Tibial nerve (tissue), 4 donors: ENCODE measurements around the gene OCIAD2. TPM values are rescaled to one million over a fixed set of nuclear protein-coding genes. Genes with fewer than 3 reads are reported as not detected.

Experiments used
- DNase-seq, 2 donors: peaks; one replicate each; pipeline ENCODE4 v3.0.0-alpha.2; 2019; ENCODE audit warnings: low spot score in 2 of 2
- H3K27ac ChIP-seq, 4 donors: fragments of 200-600 bp; sonication (generic) in 3 of 4; one replicate each; pipeline ENCODE4 v1.5.1; 2017 to 2019; ENCODE audit warnings: mild to moderate bottlenecking in 1 of 4
- H3K27me3 ChIP-seq, 2 donors: fragments of 200-600 bp; sonication (generic) in 1 of 2; one replicate each; pipeline versions ENCODE4 v1.5.1 to v1.6.0; 2017 to 2019
- H3K36me3 ChIP-seq, 3 donors: fragments of 200-600 bp; sonication (generic); one replicate each; pipeline ENCODE4 v1.5.1; 2018 to 2019
- H3K4me1 ChIP-seq, 4 donors: fragments of 200-600 bp; sonication (generic) in 3 of 4; one replicate each; pipeline ENCODE4 v1.5.1; 2017 to 2019
- H3K4me3 ChIP-seq, 4 donors: fragments of 200-600 bp; sonication (generic) in 3 of 4; one replicate each; pipeline ENCODE4 v1.5.1; 2017 to 2019; ENCODE audit warnings: mild to moderate bottlenecking in 1 of 4, moderate library complexity in 1 of 4
- H3K9me3 ChIP-seq, 4 donors: fragments of 200-600 bp; sonication (generic) in 3 of 4; one replicate each; pipeline ENCODE4 v1.5.1; 2017 to 2019
- EP300 ChIP-seq, 2 donors: sonication (generic); formaldehyde crosslinking; IDR thresholded peaks; one replicate each; pipeline ENCODE4 v1.6.1; 2017; ENCODE audit warnings: antibody characterized with exemption in 2 of 2, mild to moderate bottlenecking in 1 of 2
- POLR2A ChIP-seq, 2 donors: fragments of 450-650 bp; IDR thresholded peaks; one replicate each; pipeline ENCODE4 v1.6.1; 2017; ENCODE audit warnings: antibody characterized with exemption in 2 of 2, mild to moderate bottlenecking in 2 of 2, moderate library complexity in 2 of 2
- WGBS, 2 donors: methylation state at CpG; one replicate each; pipeline ENCODE4 v1.1.5; 2018; 5-methylcytosine and 5-hydroxymethylcytosine counted together
- total RNA-seq, 4 donors: library from RNA; depleted of rRNA; stranded (reverse); fragments of >200 nt; gene quantifications; one replicate each; pipeline ENCODE4 v1.1.0, GENCODE V29; 2016
- TF ChIP-seq, protein P1 (sequence below), 5 experiments: fragments of 200-600 bp in 3 of 5; fragments of 450-650 bp in 2 of 5; sonication (generic) in 3 of 5; IDR thresholded peaks; one replicate each; pipeline ENCODE4 v1.5.1; 2016 to 2019; ENCODE audit warnings: antibody characterized with exemption in 5 of 5, mild to moderate bottlenecking in 3 of 5, moderate library complexity in 2 of 5

OCIAD2 gene
- total RNA-seq, 4 donors from 2014 or later: 0.84 to 5.1 (median 2.9) TPM

DNA sequence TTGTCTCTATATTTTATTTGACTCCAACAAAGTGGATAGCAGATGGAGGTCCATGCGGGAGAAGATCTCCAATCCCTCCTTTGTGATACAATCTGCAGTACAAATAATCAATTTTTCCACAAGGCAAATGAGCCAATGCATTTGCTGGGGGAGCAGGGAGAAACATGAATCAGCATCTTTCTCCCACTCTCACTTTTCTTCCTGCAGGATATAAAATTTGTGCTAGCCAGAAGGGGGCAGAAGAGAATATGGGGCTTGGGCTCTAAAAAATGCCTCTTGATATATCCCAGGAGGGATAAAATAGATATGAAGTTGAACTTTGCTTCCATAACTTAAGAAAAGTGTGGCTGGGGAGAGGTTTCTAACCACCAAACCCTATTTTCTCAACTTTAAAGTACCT is 41.2 kb upstream of the OCIAD2 start:
- Histone ChIP-seq H3K27me3 (no peaks in the 10 kb centered on the region), H3K4me3 (no peak overlapping the region), H3K36me3 (no peaks in the 10 kb centered on the region), H3K27ac (no peak overlapping the region), H3K9me3 (peaks cover 0 to 3% (median 0%) of the 10 kb centered on the region in 4 donors), H3K4me1 (no peaks in the 10 kb centered on the region)
- WGBS, 2 donors: 89 to 98% methylated on average over 1 of the region's 1 CpG
- DNase-seq: no peak
- TF ChIP-seq POLR2A (IDR thresholded peaks at IDR 0.05) (no peak), EP300 (IDR thresholded peaks at IDR 0.05) (no peak)
- TF ChIP-seq, protein P1, sequence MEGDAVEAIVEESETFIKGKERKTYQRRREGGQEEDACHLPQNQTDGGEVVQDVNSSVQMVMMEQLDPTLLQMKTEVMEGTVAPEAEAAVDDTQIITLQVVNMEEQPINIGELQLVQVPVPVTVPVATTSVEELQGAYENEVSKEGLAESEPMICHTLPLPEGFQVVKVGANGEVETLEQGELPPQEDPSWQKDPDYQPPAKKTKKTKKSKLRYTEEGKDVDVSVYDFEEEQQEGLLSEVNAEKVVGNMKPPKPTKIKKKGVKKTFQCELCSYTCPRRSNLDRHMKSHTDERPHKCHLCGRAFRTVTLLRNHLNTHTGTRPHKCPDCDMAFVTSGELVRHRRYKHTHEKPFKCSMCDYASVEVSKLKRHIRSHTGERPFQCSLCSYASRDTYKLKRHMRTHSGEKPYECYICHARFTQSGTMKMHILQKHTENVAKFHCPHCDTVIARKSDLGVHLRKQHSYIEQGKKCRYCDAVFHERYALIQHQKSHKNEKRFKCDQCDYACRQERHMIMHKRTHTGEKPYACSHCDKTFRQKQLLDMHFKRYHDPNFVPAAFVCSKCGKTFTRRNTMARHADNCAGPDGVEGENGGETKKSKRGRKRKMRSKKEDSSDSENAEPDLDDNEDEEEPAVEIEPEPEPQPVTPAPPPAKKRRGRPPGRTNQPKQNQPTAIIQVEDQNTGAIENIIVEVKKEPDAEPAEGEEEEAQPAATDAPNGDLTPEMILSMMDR (IDR thresholded peaks at IDR 0.05): no peak

DNA sequence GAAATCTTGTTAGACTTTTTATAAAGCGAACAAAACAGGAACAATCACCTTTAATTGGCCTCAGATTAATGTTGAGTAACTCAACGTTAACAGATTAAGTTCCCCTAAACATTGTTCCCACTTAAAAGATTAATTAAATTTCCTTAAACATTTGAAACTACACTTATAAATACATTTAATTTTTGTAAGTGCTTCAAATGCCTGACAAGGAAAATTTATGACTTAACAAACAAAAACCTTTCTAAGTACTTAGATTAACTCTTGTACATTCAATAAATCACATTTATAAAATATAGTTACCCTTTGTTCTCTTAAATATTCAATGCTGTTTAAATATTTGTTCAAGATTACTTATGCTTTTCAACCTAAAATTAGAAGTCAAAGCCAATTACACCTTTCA is 39.4 kb upstream of the OCIAD2 start:
- no peak overlapping the region for H3K27ac ChIP-seq
- TF ChIP-seq POLR2A (IDR thresholded peaks at IDR 0.05) (no peak), EP300 (IDR thresholded peaks at IDR 0.05) (no peak)
- TF ChIP-seq, protein P1 (IDR thresholded peaks at IDR 0.05): no peak
- no peaks in the 10 kb centered on the region for H3K36me3 ChIP-seq
- 77 to 81% methylated on average over 2 of the region's 2 CpGs for WGBS, 2 donors
- no peaks in the 10 kb centered on the region for H3K9me3 ChIP-seq
- no peaks in the 10 kb centered on the region for H3K27me3 ChIP-seq
- H3K4me1 ChIP-seq: no peaks in the 10 kb centered on the region
- no peak for DNase-seq
- H3K4me3 ChIP-seq: no peak overlapping the region

GRCh38 chr4:48944756-48945241 is 38.2 kb upstream of the OCIAD2 start:
- Histone ChIP-seq H3K36me3 (no peaks in the 10 kb centered on the region), H3K9me3 (no peaks in the 10 kb centered on the region), H3K4me1 (no peaks in the 10 kb centered on the region), H3K27ac (no peak overlapping the region), H3K27me3 (no peaks in the 10 kb centered on the region), H3K4me3 (no peak overlapping the region)
- no peak for TF ChIP-seq POLR2A (IDR thresholded peaks at IDR 0.05)
- TF ChIP-seq, protein P1 (IDR thresholded peaks at IDR 0.05): no peak
- TF ChIP-seq EP300 (IDR thresholded peaks at IDR 0.05): no peak
- DNase-seq: no peak
- 67 to 71% methylated on average over 6 of the region's 6 CpGs for WGBS, 2 donors

GRCh38 chr4:48944252-48944651 is 37.7 kb upstream of the OCIAD2 start:
- Histone ChIP-seq H3K4me3 (no peak overlapping the region), H3K27me3 (no peaks in the 10 kb centered on the region), H3K4me1 (no peaks in the 10 kb centered on the region), H3K27ac (no peak overlapping the region), H3K9me3 (no peaks in the 10 kb centered on the region), H3K36me3 (no peaks in the 10 kb centered on the region)
- DNase-seq: no peak
- TF ChIP-seq, protein P1 (IDR thresholded peaks at IDR 0.05): no peak
- TF ChIP-seq EP300 (IDR thresholded peaks at IDR 0.05) (no peak), POLR2A (IDR thresholded peaks at IDR 0.05) (no peak)
- 74 to 76% methylated on average over 8 of the region's 8 CpGs for WGBS, 2 donors

DNA sequence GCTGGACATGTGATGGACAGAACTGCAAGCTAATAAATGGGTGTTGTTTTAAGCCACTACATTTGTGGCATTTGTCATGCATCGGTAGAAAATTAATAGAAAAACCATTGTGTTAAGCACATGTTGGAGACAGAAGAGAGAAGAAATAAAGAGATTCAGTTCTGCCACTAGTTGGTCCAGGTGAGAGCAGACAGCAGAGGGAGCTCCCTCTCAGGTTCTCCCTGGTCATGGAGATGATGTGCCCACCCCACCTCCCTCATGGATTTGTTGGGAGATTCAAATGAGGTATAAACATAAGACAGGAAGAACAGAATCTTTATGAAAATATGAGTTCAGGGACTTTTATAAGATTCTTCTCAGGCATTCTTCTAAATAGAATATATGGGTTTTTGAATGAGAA is 36.8 kb upstream of the OCIAD2 start:
- TF ChIP-seq EP300 (IDR thresholded peaks at IDR 0.05) (no peak), POLR2A (IDR thresholded peaks at IDR 0.05) (no peak)
- TF ChIP-seq, protein P1 (IDR thresholded peaks at IDR 0.05): no peak
- 52 to 63% methylated on average over 1 of the region's 1 CpG for WGBS, 2 donors
- peaks cover 0 to 3% (median 0%) of the 10 kb centered on the region in 4 donors for H3K9me3 ChIP-seq
- H3K4me1 ChIP-seq: no peaks in the 10 kb centered on the region
- H3K27me3 ChIP-seq: no peaks in the 10 kb centered on the region
- no peak overlapping the region for H3K4me3 ChIP-seq
- H3K36me3 ChIP-seq: no peaks in the 10 kb centered on the region
- no peak for DNase-seq
- H3K27ac ChIP-seq: no peak overlapping the region
